NCI-H748 (cell line): ENCODE data around the gene RAB31.

Experiments used
- DNase-seq: peaks from one replicate; lab custom pipeline; 2025; ENCODE audit not compliant: unreplicated experiment; lab: John Stamatoyannopoulos, UW

Gene RAB31

DNA sequence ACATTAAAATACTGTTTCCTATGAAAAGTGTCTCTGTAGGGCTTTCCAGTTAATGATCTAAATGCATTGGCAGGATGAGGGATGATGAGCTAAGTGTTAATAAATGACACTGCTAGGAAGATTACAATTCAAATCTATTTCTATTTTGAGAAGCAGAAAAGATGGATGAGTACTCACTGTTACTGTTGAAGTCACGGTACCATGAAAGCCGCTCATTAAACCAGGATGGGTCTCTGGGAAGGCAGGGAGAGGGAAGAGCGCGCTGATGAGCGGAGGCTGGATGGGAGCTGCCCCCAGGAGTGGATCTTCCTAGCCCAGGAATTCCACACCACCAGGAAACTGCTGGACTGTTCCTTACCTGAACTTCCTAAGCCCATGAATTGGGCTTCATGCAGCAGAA is 150.5 kb downstream of the RAB31 start:
- no peak for DNase-seq

DNA sequence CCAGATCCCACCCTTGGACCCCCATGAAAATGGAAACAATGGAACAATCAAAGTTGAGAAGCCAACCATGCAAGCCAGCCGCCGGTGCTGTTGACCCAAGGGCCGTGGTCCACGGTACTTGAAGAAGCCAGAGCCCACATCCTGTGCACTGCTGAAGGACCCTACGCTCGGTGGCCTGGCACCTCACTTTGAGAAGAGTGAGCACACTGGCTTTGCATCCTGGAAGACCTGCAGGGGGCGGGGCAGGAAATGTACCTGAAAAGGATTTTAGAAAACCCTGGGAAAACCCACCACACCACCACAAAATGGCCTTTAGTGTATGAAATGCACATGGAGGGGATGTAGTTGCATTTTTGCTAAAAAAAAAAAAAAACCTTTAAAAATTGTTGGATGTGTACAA is 151.1 kb downstream of the RAB31 start:
- no peak for DNase-seq

DNA sequence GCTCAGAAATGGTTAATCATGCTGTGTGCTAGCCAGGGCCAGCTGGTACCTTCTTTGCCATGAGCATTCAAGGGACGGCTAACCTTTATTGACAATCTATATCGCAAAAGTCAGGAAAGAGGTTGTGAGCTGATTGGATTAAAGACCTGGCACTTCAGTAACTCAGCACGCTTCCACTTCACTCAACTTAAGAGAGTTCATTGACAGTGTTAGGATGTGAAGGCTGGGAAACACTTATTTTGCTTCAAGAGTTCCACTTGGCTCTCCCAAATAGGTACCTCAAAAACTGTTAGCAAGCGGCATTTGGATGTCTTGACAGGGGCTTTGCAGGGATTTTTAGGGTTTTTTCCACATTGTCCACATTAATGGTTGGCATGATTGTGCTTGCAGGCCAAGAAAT is 152.6 kb downstream of the RAB31 start:
- DNase-seq: no peak

DNA sequence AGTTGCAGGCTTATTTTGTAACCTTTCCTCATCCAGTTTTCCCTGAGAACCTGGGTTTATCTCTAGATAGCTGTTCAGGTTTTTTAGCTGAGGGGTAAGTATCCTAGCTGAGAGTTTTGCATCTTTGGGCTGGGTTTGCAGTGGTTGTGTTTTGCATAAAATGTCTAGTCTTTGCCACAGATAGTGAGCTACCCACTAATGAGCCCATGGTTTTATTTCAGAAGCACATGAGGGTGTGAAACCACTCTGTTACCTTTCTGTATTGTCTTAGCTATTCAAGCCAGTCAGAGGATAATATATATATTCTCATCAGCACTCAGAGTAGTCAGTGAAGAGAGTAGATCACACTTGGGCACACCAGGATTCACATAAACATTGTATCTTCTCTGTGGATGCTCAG is 153.1 kb downstream of the RAB31 start:
- DNase-seq: no peak

DNA sequence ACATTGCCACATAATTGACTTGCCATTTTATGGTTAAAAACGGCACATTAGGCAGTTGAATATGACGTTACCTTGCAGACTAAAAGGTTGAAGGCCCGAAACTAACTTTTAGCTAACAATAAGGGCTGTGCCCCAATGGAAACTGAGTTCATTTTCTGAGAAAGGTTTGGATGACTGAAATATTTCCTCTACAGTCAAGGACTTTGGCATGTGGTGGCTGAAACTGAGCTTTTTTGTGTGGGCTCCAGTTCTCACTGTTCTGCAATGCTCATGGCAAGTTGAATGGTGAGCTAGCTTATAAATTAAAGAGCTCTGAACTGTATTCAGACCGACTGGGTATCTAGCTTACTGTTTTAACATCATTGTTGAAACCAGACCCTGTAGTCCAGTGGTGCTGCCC is 153.8 kb downstream of the RAB31 start:
- no peak for DNase-seq

GRCh38 chr18:9862686-9863085 is 154.6 kb downstream of the RAB31 start:
- DNase-seq: peak; percentile 23

GRCh38 chr18:9863282-9863681 is 155.2 kb downstream of the RAB31 start:
- no peak for DNase-seq

DNA sequence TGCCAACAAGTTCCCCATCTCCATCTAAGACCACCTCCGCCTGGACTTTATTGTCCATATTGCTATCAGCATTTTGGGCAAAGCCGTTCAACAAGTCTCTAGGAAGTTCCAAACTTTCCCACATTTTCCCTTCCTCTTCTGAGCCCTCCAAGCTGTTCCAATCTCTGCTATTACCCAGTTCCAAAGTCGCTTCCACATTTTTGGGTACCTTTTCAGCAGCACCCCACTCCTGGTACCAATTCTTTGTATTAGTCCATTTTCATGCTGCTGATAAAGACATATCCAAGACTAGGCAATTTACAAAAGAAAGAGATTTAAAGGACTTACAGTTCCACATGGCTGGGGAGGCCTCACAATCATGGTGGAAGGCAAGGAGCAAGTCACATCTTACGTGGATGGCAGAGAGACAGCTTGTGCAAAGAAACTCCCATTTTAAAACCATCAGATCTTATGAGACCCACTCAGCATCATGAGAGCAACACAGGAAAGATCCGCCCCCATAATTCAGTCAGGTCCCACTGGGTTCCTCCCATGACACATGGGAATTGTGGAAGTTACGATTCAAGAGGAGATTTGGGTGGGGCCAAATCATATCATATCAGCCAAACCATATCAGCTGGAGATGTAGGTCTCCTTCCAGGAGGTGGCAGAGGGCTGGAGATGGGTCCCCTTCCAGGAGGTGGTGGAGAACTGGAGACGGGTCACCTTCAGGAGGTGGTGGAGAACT is 157.8 kb downstream of the RAB31 start:
- no peak for DNase-seq

- DNase-seq: no peak
Observed at GRCh38 chr18:9866627-9867026, 158.5 kb downstream of the RAB31 start.

DNA sequence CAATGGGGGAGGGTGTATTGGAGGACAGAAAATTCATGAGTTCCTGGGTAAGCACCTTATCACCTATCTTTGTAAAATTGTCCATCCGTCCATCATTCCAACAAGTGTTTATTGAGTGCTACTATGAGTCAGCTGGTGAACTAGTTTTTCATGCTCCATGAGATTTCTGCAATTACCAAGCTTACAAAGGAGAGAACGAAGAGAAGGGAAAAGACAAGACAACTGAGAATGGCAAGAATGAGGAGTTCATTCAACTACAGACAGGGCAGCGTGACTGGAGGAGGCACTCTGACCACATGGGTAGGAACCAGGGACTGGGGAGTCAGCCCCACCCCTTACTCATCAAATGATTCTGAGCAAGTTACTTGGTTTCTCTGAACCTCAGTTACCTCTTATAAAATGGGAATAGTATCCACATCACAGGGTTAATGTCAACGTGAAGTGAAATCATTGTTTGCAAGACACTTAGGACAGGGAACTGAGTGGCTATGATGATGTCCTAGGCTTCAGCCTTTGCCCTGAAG is 159.0 kb downstream of the RAB31 start:
- no peak for DNase-seq

DNA sequence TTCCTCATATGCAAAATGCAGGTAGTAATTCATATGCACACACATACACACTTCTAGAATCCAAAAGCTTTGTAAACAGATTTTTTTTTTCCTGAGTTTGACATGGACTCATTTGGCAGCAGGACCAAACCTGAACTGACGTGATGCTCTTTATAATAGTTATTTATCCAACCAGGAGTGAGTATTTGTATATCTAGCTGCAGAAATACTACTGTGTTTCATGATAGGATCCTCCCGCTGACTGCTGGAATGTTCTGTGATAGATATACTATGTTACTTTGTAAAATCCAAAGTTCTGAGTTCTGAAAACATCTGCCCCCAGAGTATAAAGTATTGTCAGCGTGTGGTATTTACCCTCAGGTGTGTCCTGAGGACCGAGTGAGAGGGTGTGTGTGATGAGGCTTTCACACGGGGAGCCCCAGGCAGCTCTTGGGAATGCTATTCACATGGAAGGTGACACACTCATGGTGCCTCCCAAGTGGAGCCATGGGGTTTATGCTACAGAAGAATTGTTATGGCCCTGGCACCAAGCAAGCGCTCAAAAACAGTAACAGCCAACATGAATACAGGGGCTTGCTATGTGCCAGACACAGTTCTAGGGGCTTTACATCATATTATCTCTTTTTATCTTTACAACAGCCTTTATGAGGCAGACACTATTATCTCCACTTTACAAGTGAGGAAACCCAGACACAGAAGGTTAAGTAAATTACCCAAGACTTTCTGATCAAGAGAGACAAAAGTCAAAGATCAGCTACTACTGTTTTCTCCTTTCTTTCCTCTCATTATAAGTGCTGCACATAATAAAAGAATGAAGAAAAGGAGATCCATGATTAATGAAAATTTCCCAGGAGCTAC is 161.0 kb downstream of the RAB31 start:
- no peak for DNase-seq

- no peak for DNase-seq
Observed at GRCh38 chr18:9869715-9870430, 161.8 kb downstream of the RAB31 start.

- DNase-seq: no peak
Observed at GRCh38 chr18:9870431-9871008, 162.4 kb downstream of the RAB31 start.

DNA sequence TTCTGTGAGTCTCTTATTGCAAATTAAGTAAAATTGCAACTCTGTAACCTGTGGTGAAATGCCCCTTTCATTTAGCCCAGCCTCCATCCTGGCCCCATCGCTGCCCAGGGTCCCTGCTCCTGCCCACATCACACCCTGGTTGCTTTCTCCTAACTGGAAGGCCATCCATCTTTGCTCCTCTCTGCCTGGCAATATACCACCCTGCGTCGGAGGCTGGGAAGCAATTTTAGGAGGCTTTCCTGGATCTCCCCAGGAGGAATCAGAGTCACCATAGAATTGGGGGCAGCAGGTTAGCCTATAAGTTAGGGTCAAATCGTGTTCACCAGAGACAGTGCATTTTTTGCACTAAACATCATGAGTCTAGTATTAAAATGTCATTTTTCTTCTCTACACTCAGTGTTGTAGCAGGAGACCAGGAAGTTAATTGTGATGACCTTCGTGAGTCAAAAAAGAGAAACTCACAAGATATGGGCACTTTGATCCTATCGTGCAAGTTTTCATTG is 163.2 kb downstream of the RAB31 start:
- DNase-seq: no peak

DNA sequence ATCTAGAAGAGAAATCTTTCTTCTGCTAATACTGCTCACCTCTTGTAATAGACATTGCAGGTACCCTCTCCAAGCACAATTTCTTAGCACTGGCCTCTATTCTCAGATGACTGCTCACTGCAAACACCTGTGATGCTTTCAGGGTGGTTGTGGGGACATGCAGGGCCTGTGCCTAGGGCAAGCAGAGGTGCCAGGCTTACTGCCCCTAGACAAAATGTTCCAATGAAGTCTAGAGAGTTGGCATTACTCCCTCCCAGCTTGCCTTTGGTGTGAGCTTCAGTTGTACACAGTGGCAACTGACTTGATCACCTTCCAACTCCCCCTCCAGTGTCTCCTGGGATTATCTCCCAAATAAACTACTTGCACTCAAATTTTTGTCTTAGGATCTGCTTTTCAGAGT is 164.7 kb downstream of the RAB31 start:
- DNase-seq: no peak

DNA sequence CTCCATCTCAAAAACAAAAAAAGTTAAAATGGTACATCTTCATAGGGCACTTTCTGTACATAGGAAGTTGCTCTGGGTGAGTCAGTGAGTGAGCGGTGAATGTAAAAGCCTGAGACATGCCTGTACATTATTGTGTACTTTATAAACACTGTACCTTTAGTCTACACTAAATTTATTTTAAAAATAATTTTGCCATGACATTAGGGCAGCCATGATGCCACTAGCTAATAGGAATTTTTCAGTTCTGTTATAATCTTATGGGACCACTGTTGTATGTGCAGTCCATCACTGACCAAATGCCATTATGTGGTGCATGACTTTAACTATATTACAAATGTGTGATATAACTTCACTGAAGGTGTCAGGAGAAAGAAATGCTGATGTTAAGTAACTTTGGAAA is 166.6 kb downstream of the RAB31 start:
- no peak for DNase-seq

GRCh38 chr18:9876212-9876866 is 168.2 kb downstream of the RAB31 start:
- no peak for DNase-seq

DNA sequence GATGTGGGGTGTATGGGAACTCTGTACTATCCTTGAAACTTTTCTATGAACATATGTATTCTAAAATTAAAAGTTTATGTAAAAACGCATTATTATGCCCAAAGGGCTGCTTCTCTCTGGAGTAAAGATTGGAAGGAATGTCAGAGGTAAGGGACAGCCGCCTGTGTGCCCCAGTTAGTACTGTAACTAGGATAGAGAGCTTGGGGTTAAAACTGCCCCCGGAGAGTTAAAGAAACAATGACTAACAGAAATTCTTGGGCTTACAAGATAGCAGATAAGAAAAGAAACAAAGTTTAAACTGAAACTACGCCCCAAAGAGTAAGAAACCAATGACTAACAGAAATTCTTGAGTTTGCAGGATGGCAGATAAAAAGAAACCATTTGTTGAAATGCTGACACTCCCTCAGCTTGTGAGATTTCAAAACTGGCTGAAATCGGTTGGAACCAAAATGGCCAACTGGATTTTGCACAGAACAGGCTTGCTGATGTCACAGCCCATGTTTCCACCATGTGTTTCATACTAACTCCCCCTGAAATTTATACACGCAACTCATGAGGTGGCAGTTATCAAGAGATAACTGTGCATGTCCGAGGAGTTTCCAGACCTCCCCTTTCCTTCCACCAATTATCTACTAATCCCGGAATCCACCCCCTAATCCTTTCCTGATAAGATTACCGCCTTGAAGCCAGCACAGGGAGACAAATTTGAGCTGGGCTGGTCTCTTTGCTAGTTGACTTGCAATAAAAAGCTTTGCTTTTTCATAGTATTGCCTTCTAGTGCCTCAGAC is 169.0 kb downstream of the RAB31 start:
- DNase-seq: no peak

DNA sequence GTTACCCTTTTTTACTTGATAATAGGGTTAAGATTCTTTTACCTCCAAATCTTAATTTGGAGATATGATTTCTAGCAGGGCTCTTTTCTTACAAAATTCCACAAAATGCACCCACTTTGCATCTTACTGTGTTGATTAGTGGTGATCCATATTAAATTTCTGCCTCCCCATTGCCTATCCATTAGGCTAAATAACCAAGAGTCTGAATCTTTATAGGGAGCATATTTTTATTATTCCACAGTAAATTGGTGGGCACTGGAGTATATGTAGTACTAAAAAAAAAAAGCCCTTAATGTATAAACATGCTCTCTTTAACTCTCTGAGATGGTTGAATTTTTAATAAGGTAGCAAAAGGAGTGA is 169.5 kb downstream of the RAB31 start:
- no peak for DNase-seq

- no peak for DNase-seq
Observed at GRCh38 chr18:9878095-9878494, 170.0 kb downstream of the RAB31 start.
